Coronary artery (tissue), 2 donors: Measurements from ENCODE around the gene OVOL1.

Source experiments
- DNase-seq: peaks from one replicate; pipeline ENCODE4 v3.0.0-alpha.2; 2017; ENCODE audit warnings: low spot score
- H3K27ac ChIP-seq, 2 donors: fragments of 200-600 bp; sonication (generic); one replicate each; pipeline ENCODE4 v1.5.1; 2016 to 2019
- H3K4me3 ChIP-seq: fragments of 200-600 bp; sonication (generic); 2 replicates; pipeline ENCODE4 v1.5.1; 2016; ENCODE audit warnings: mild to moderate bottlenecking, moderate library complexity
- TF ChIP-seq, protein P1 (sequence below): fragments of 200-600 bp; sonication (generic); IDR thresholded peaks from one replicate; pipeline ENCODE4 v1.5.1; 2019; ENCODE audit warnings: antibody characterized with exemption

The OVOL1 gene

DNA sequence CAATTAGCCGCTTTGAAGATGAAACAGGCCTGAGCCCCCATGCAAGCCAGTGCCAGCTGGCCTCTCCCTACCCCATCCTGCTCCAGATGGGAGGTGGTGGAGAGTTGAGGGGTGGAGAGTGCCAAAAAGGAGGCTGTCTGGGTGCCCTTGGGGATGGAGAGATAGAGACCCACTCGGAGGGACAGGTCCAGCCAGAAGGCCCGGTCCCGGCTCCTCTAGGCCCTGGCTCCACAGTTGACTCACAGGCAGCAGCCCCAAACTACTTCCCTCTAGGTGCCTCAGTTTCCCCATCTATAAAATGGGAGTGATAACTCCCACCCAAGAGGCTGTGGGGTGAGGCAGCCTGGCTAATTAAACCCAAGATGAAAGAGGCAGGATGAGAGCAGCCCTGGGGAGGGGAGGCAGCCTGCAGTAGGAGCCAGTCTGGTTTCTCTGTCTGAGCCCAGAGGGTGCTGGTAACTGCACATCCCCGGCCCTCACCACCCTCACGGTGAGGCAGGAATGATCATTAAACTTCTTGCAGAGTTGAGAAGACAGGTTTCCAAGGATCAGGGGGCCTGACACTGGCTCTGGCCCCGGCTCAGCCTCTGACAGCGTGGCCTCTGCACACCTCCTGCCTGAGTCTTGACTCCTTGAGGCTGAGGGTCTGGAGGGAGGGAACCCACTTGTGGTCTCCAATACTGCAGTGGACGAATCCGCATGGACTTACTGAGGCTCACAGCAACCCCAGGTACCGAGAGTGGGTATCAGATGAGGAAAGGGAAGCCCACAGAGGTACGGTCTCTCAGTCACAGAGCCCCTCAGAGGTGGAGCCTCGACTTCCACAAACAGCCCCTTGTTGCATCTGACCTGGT, 4.7 kb upstream of the OVOL1 start:
- Histone ChIP-seq H3K27ac (no peak overlapping the region), H3K4me3 (no peak overlapping the region)
- TF ChIP-seq, protein P1, sequence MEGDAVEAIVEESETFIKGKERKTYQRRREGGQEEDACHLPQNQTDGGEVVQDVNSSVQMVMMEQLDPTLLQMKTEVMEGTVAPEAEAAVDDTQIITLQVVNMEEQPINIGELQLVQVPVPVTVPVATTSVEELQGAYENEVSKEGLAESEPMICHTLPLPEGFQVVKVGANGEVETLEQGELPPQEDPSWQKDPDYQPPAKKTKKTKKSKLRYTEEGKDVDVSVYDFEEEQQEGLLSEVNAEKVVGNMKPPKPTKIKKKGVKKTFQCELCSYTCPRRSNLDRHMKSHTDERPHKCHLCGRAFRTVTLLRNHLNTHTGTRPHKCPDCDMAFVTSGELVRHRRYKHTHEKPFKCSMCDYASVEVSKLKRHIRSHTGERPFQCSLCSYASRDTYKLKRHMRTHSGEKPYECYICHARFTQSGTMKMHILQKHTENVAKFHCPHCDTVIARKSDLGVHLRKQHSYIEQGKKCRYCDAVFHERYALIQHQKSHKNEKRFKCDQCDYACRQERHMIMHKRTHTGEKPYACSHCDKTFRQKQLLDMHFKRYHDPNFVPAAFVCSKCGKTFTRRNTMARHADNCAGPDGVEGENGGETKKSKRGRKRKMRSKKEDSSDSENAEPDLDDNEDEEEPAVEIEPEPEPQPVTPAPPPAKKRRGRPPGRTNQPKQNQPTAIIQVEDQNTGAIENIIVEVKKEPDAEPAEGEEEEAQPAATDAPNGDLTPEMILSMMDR = no peak
- DNase-seq = peak; percentile 73

DNA sequence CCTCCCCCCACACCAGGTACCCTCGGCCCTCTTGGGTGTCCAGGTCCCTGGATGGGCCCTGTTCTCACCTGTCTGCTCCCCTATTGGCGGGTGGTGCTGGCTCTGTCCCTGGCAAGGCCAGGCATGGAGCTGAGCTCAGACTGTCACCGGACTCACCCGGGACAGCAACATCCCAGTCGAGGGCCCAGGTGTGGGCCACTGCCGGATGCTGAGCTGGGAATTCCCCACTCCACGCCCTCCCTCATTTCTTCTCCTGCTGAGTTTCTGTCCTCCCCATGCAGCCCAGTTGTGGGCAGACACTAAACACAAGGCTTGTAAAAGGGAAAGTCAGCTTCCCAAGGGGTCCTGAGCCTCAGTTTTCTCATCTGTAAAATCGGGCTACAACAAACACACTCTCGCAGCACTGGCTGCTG, 4.0 kb upstream of the OVOL1 start:
- no peak overlapping the region for H3K27ac ChIP-seq
- peak; percentile 71 for DNase-seq
- TF ChIP-seq, protein P1 = no peak

DNA sequence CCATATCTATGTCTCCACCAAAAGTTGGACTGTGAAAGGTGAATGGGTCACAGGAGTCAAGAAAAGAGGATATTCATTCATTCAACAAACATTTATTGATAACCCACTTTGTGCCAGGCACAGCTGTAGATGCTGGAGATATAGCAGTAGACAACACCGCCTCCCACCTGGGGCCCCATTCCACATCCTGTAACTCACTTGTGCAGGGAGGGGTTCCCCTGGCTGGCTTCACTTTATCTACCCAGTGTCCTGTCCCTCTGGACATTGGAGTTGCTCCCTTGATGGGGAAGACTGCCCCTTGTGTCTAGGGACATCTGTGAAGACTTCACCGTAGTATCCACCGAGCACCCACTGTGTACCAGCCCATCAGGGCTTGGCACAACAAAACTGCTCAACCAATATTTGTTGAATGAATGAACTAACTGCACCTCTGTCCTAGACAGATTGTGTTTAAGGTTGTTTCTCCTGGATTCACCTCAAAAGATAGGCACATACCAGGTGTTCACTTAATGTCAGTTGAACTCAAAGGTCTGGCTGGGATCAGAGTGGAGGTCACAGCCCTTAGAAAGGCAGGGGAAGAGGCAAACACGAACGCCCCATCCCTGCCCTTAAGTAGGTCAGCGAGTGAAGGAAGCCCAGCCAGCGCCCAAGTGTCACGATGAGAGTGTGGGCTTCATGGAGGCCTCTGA, 1.4 kb upstream of the OVOL1 start:
- TF ChIP-seq, protein P1 = no peak
- Histone ChIP-seq H3K27ac (no peak overlapping the region), H3K4me3 (no peak overlapping the region)
- no peak for DNase-seq

More for the DNA sequence above, 4.0 kb upstream of the OVOL1 start:
- H3K4me3 ChIP-seq = no peak overlapping the region

DNA sequence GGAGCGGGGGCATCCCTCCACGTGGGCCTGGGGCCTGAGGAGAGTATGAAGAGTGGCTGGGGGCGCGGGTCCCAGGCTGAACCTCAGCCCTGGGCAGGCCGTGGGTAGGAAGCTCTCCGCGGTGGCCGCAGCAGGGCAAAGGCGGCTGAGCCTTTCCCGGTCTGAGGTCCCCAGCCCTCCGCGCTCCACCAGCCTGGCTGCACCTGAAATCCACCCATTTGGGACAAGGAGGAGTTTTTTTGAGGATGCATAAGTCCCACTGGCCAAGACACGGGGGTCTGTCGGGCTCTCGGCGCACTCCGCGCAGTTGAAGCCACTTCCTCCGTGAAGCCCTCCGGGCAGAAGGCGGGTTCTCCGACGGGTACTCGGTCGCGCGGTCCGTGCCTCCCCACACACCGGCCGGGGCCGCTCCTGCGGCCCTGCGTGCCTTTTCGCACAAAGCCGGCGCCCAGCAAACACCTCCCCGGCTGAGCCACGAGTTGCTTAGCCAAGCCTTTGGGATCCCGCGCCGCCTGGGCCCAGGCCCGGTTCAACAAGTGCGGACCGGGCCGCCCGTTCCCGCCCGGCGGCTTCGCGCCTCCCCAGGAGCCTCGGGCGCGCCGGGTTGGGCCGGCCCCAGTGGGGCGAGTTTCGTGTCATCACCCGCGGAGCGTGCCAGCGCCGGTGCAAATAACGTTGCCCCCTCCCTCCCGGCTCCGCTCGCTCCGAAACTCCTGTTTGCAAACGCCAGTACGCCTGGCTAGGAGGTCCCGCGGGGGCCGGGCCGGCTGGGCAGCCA, 666 bp upstream of the OVOL1 start:
- Histone ChIP-seq H3K4me3 (peak overlapping the region; percentile 62), H3K27ac (no peak overlapping the region)
- TF ChIP-seq, protein P1 = no peak
- no peak for DNase-seq

DNA sequence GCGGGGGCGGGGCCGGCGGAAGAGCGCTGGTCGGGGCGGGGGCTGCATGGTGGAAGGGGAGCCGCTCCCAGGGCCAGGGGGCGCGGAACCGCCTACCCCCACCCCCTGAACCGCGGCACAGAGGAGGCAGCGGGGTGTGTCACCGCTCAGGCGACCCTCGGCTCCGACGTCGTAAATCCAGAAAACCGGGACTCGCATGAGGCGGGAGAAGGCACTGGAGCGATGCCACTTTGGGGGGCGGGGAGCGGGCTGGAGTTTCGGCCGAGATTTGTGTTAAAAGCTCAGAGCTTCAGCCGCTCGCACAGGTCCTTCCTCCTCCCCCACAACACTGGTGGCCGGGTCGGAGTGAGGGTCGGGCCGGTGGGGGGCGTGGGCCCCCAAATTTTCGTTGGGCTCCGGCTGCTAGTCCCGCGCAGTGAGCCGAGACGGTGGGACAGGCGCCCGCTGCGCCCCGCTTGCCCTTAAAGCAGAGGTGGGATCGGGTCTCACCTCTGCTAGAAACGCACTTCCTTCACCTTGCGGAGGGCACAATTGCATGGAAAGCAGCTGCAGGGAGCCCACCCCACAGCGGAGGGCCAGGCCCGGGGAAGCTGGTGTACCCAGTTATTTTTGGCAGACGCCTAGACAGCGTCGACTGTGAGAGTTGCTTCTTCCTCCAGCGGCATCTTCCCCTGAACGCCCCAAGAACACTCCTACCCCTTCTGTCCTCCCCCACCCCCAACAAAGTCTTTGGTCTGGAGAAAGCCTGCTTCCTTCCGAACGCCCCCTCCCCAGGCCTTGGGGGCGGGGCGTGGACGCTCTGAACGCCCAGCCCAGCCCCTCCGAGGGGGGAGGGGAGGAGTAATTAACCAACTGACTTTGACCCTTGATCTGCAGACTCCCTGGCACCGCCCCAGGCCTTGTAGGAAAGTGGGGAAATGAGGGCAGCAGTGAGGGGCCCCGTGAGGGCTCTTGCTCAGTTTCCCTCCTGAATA, 1.1 kb downstream of the OVOL1 start:
- H3K4me3 ChIP-seq = peak overlapping the region; percentile 62
- TF ChIP-seq, protein P1 = no peak
- no peak for DNase-seq
- no peak overlapping the region for H3K27ac ChIP-seq

DNA sequence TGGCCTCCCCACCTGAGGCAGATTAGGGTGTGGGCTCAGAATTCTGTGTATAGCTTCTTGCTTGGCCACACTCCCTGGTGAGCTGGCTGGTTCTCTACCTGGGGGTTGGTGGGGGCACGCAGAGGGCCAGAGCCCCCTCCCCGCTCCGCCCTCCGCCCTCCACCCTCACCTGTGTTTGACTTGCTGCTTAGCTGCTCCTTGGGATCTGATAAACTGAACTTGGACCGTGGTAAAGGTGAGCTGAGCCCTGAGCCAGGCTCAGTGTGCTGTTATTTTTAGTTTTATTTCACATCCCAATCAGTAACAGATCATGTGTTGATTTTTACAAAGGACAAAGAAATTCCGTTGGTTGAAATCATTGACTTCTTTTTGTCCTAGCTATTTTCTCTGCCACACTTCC, 2.0 kb downstream of the OVOL1 start:
- TF ChIP-seq, protein P1 = no peak
- no peak for DNase-seq
- Histone ChIP-seq H3K27ac (no peak overlapping the region), H3K4me3 (no peak overlapping the region)
